ENCODE data around the gene EDARADD.
A peak's percentile ranks its signal among the peaks of the same experiment; 100 is the strongest.
"Not testable (repeated sequence)": the region's sequence is repeated elsewhere in the genome, so short reads cannot be mapped to it uniquely, and the experiment has no call there.

The EDARADD gene

GRCh38 chr1:236491469-236492136, 97.5 kb downstream of the EDARADD start:
- DNase-seq, result no peak

GRCh38 chr1:236492378-236492777, 98.3 kb downstream of the EDARADD start:
- DNase-seq, result no peak

- DNase-seq, result no peak
Observed at GRCh38 chr1:236494082-236494481, 100.0 kb downstream of the EDARADD start.

- DNase-seq, result peak in 1 of 2 experiments; percentile 14
Observed at GRCh38 chr1:236494586-236495466, 100.7 kb downstream of the EDARADD start.

- peak; percentile 47 to 67 for DNase-seq
Observed at GRCh38 chr1:236495467-236496112, 101.5 kb downstream of the EDARADD start.

- no peak for DNase-seq
Observed at GRCh38 chr1:236497908-236498307, 103.8 kb downstream of the EDARADD start.

GRCh38 chr1:236501093-236501492, 107.0 kb downstream of the EDARADD start:
- no peak for DNase-seq

- DNase-seq, result no peak
Observed at GRCh38 chr1:236502579-236502971, 108.5 kb downstream of the EDARADD start.

- no peak for DNase-seq
Observed at GRCh38 chr1:236502972-236503639, 109.0 kb downstream of the EDARADD start.

GRCh38 chr1:236504338-236504737, 110.3 kb downstream of the EDARADD start:
- DNase-seq, result not testable (repeated sequence)

- peak in 1 of 2 experiments; percentile 16 for DNase-seq
Observed at GRCh38 chr1:236507022-236507700, 113.1 kb downstream of the EDARADD start.

GRCh38 chr1:236508593-236509027, 114.5 kb downstream of the EDARADD start:
- no peak for DNase-seq

GRCh38 chr1:236509203-236509602, 115.1 kb downstream of the EDARADD start:
- DNase-seq, result no peak

- no peak for DNase-seq
Observed at GRCh38 chr1:236509647-236510401, 115.7 kb downstream of the EDARADD start.

- DNase-seq, result peak in 1 of 2 experiments; percentile 9
Observed at GRCh38 chr1:236511735-236512418, 117.8 kb downstream of the EDARADD start.

GRCh38 chr1:236514703-236515442, 120.8 kb downstream of the EDARADD start:
- DNase-seq, result peak; percentile 79 to 82

GRCh38 chr1:236515443-236515958, 121.4 kb downstream of the EDARADD start:
- peak; percentile 68 to 75 for DNase-seq

GRCh38 chr1:236516929-236517704, 123.0 kb downstream of the EDARADD start:
- DNase-seq, result peak in 1 of 2 experiments; percentile 4

- no peak for DNase-seq
Observed at GRCh38 chr1:236518322-236518721, 124.2 kb downstream of the EDARADD start.

Data from NCI-H526 (cell line).